ENCODE measurements around the gene RPS2. TPM values are rescaled to one million over a fixed set of nuclear protein-coding genes. Genes with fewer than 3 reads are reported as not detected.

Gene RPS2
- polyA plus RNA-seq, 1 of the 3 experiments (the other 2 are of a cell fraction) = 6,384 TPM

DNA sequence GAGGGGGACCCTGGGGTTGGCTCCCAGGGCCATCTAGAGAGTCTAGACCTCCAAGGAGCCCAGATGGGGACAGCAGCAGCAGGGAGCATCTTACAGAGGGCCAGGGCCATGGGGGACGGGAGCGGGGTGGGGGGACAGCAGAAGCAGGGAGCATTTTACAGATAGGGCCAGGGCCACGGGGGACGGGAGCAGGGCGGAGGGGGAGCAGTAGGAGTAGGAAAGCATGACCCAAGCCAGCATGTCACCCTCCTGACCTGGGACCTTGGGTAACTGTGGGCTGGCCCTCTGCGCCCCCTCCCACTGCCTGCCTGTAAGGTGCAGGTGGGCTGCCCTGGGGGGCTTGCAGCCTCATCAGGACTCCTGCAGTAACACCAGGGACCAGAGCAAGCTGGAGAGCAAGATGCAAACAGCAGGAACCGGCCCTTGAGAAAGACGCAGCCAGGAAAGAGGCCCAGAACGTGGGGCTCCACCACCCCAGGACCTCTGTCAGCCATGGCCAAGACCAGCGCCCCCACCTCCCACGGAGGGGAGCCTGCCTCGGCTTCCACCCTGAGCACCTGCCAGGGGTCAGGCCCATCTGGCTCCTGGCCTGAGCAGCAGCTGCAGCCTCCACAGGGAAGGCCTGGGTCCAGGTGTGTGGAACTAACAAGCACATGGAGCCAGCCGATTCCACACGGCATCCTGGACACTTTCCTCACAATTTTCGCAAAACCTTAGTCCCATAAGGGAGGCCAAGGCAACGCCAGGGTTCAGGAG, 42.6 kb upstream of the RPS2 start:
- DNase-seq = no peak
- Histone ChIP-seq H3K4me1 (ENCODE audit: control insufficient read depth in 1 of 2, insufficient read depth in 2 of 2, low read depth in 1 of 2, low read length in 1 of 2) (peaks cover 24 to 61% of the 10 kb centered on the region in 2 experiments; a peak in 3 of 4 replicates), H3F3A (replicated peaks; ENCODE audit: insufficient read depth) (peaks cover 15% of the 10 kb centered on the region), H3K9me3 (no peaks in the 10 kb centered on the region), H3K27ac (ENCODE audit: low read depth in 2 of 2, low read length in 1 of 2) (peak overlapping the region in 1 of 2 experiments; percentile 19; a peak in 1 of 4 replicates), H3K27me3 (ENCODE audit: insufficient read depth) (no peaks in the 10 kb centered on the region), H3K79me2 (ENCODE audit: insufficient read depth) (peaks cover 82% of the 10 kb centered on the region), H3K9ac (peak overlapping the region; percentile 95), H3K9me2 (no peaks in the 10 kb centered on the region), H3K4me3 (ENCODE audit: low read depth in 2 of 2, low read length in 1 of 2) (peak overlapping the region; percentile 90 to 91; a peak in 3 of 4 replicates), H4K20me1 (ENCODE audit: insufficient read depth) (peaks cover 65% of the 10 kb centered on the region), H2AFZ (ENCODE audit: low read depth) (no peak overlapping the region), H3K4me2 (peak overlapping the region; percentile 97), H3K36me3 (replicated peaks in 1 of 2; ENCODE audit: control insufficient read depth in 1 of 2, insufficient read depth in 2 of 2, low read length in 1 of 2) (peaks cover 3 to 19% of the 10 kb centered on the region in 2 experiments)
- CTCF ChIA-PET = interaction anchor here (1.1 to 1.7 kb wide), 2 partner anchors 18 to 40 kb away, joined by 3 to 5 read pairs; partner anchors contain the start of genes NTHL1 and TSC2
- POLR2A ChIA-PET = interaction anchor here (1.4 kb wide), 1 partner anchor 148 kb away, joined by 8 read pairs; the partner anchor contains the start of gene TRAF7
- 95% methylated on average over 8 of the region's 16 CpGs for WGBS (ENCODE audit: low lambda C conversion rate)
- TF ChIP-seq RXRA (IDR thresholded peaks at IDR 0.05; ENCODE audit: borderline replicate concordance, low read depth) (no peak), FOXM1 (IDR thresholded peaks at IDR 0.05; ENCODE audit: low read depth) (no peak), CHD2 (IDR thresholded peaks at IDR 0.05; ENCODE audit: low read length, partially characterized antibody) (no peak)

DNA sequence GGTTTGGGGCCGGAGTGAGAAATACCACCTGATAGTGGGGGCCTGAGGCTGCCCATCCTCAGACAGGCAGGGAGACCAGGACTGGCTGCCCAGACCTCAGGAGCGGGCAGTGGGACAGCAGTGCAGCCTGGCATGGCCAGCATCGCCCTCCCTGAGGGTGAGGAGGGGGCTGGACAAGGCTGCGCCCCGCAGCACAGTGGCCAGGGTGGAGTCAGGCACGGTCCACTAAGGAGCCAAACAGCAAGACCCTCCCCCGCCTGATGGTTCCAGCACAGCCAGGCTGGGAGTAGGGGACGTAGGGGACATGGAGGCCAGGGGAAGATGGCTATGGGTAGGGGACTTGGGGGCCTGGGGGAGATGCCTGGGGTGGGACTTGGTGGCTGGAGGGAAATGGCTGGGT, 41.7 kb upstream of the RPS2 start:
- H3K27me3 ChIP-seq (ENCODE audit: insufficient read depth) = no peaks in the 10 kb centered on the region
- H3K9me2 ChIP-seq = no peaks in the 10 kb centered on the region
- H4K20me1 ChIP-seq (ENCODE audit: insufficient read depth) = peaks cover 73% of the 10 kb centered on the region
- TF ChIP-seq GATA2 (CRISPR knock-in tag; IDR thresholded peaks at IDR 0.05) (no peak), FOXM1 (IDR thresholded peaks at IDR 0.05; ENCODE audit: low read depth) (no peak), SMC3 (IDR thresholded peaks at IDR 0.05; ENCODE audit: low read depth, low read length) (no peak), YY1 (IDR thresholded peaks at IDR 0.05; ENCODE audit: low read depth) (no peak), JUND (IDR thresholded peaks at IDR 0.05) (no peak), FOSL2 (IDR thresholded peaks at IDR 0.05; ENCODE audit: borderline replicate concordance, low read depth) (no peak), MXI1 (IDR thresholded peaks at IDR 0.05; ENCODE audit: low read depth, low read length) (no peak), NRF1 (IDR thresholded peaks at IDR 0.05; ENCODE audit: low read depth, low read length) (no peak), RXRA (IDR thresholded peaks at IDR 0.05; ENCODE audit: borderline replicate concordance, low read depth) (no peak), CHD2 (IDR thresholded peaks at IDR 0.05; ENCODE audit: low read length, partially characterized antibody) (no peak), REST (IDR thresholded peaks at IDR 0.05; ENCODE audit: low read depth, low read length) (no peak), MEF2A (IDR thresholded peaks at IDR 0.05; ENCODE audit: borderline replicate concordance, low read depth) (no peak)
- TF ChIP-seq, protein P1, sequence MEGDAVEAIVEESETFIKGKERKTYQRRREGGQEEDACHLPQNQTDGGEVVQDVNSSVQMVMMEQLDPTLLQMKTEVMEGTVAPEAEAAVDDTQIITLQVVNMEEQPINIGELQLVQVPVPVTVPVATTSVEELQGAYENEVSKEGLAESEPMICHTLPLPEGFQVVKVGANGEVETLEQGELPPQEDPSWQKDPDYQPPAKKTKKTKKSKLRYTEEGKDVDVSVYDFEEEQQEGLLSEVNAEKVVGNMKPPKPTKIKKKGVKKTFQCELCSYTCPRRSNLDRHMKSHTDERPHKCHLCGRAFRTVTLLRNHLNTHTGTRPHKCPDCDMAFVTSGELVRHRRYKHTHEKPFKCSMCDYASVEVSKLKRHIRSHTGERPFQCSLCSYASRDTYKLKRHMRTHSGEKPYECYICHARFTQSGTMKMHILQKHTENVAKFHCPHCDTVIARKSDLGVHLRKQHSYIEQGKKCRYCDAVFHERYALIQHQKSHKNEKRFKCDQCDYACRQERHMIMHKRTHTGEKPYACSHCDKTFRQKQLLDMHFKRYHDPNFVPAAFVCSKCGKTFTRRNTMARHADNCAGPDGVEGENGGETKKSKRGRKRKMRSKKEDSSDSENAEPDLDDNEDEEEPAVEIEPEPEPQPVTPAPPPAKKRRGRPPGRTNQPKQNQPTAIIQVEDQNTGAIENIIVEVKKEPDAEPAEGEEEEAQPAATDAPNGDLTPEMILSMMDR (IDR thresholded peaks at IDR 0.05) = no peak
- 97% methylated on average over 4 of the region's 8 CpGs for WGBS (ENCODE audit: low lambda C conversion rate)
- no peaks in the 10 kb centered on the region for H3K9me3 ChIP-seq
- no peak overlapping the region for H3K9ac ChIP-seq
- peaks cover 15% of the 10 kb centered on the region for H3F3A ChIP-seq (replicated peaks; ENCODE audit: insufficient read depth)
- no peak overlapping the region; a peak in 1 of 4 replicates for H3K27ac ChIP-seq (ENCODE audit: low read depth in 2 of 2, low read length in 1 of 2)
- H3K4me2 ChIP-seq = no peak overlapping the region
- ChIA-PET POLR2A (no interaction called here), CTCF (interaction anchor here (4.1 kb wide), 1 partner anchor 148 kb away, joined by 26 read pairs; the partner anchor contains the start of gene TRAF7)
- H3K4me1 ChIP-seq (ENCODE audit: control insufficient read depth in 1 of 2, insufficient read depth in 2 of 2, low read depth in 1 of 2, low read length in 1 of 2) = peaks cover 24 to 61% of the 10 kb centered on the region in 2 experiments; a peak in 3 of 4 replicates
- H3K4me3 ChIP-seq (ENCODE audit: low read depth in 2 of 2, low read length in 1 of 2) = no peak overlapping the region
- H2AFZ ChIP-seq (ENCODE audit: low read depth) = no peak overlapping the region
- peaks cover 86% of the 10 kb centered on the region for H3K79me2 ChIP-seq (ENCODE audit: insufficient read depth)
- H3K36me3 ChIP-seq (replicated peaks in 1 of 2; ENCODE audit: control insufficient read depth in 1 of 2, insufficient read depth in 2 of 2, low read length in 1 of 2) = peaks cover 3 to 28% of the 10 kb centered on the region in 2 experiments
- no peak for DNase-seq
